ENCODE data around the gene NLGN1. TPM values are rescaled to one million over a fixed set of nuclear protein-coding genes. Genes with fewer than 3 reads are reported as not detected.

The NLGN1 gene
- total RNA-seq, 1 experiment from 2014 or later, result 5.2 TPM

GRCh38 chr3:174000675-174001074 is 603.1 kb downstream of the NLGN1 start:
- Mint-ChIP-seq H3K4me1 (0 out of 4 replicates have a peak, but pooled peaks cover 0 to 3% of the 10 kb centered on the region in 2 experiments), H3K27me3 (ENCODE audit: low read depth) (no peaks in the 10 kb centered on the region), H3K27ac (no peak overlapping the region), H3K9me3 (no peaks in the 10 kb centered on the region), H3K4me3 (no peak overlapping the region), H3K36me3 (ENCODE audit: insufficient read depth in 1 of 3, low read depth in 3 of 3) (no peaks in the 10 kb centered on the region; a peak in 1 of 7 replicates)
- no peaks in the 10 kb centered on the region for H3K79me1 ChIP-seq (ENCODE audit: insufficient read depth, low read depth, low read length, poor library complexity, severe bottlenecking)
- H2AFZ ChIP-seq (ENCODE audit: low read length), result no peak overlapping the region
- H2BK15ac ChIP-seq (ENCODE audit: low read depth, low read length), result no peak overlapping the region
- DNase-seq, result no peak
- H3K23me2 ChIP-seq (ENCODE audit: insufficient read length, low read depth, low read length, poor library complexity, severe bottlenecking), result no peaks in the 10 kb centered on the region
- H2BK12ac ChIP-seq (ENCODE audit: insufficient read length, low read depth, low read length), result no peak overlapping the region
- H3K9ac ChIP-seq (ENCODE audit: extremely low read depth, insufficient read length, low read length), result no peak overlapping the region
- H3K4me1 ChIP-seq (ENCODE audit: insufficient read depth, low read length), result no peaks in the 10 kb centered on the region
- no CpG with 5 or more reads among the region's 1 CpG for WGBS (ENCODE audit: extremely low coverage, insufficient read length, low lambda C conversion rate)
- no peak overlapping the region for H2BK20ac ChIP-seq (ENCODE audit: low read depth, low read length, poor library complexity, severe bottlenecking)
- H2BK5ac ChIP-seq (ENCODE audit: insufficient read length, low read length), result no peak overlapping the region
- no peaks in the 10 kb centered on the region for H3K79me2 ChIP-seq (ENCODE audit: insufficient read depth, low read length)
- H3K4ac ChIP-seq (ENCODE audit: low read depth, low read length), result no peak overlapping the region
- H3T11ph ChIP-seq (ENCODE audit: low read length), result no peak overlapping the region
- no peak overlapping the region for H3K56ac ChIP-seq (ENCODE audit: insufficient read length, low read depth, low read length)
- H3K4me2 ChIP-seq (ENCODE audit: insufficient read depth, insufficient read length, low read length), result no peak overlapping the region
- H3K14ac ChIP-seq (ENCODE audit: insufficient read depth, low read length), result no peak overlapping the region
- no peak overlapping the region for H4K91ac ChIP-seq (ENCODE audit: insufficient read length, low read depth, low read length)
- no peak overlapping the region for H2AK5ac ChIP-seq (ENCODE audit: insufficient read length, low read length)
- H3K27me3 ChIP-seq (ENCODE audit: insufficient read depth, low read length), result no peaks in the 10 kb centered on the region
- no peak overlapping the region for H3K18ac ChIP-seq (ENCODE audit: insufficient read length, low read depth, low read length)
- TF ChIP-seq CTCF (conservative IDR thresholded peaks at IDR 0.05), result no peak
- H3K23ac ChIP-seq (ENCODE audit: insufficient read length, low read depth, low read length), result no peak overlapping the region
- no peak overlapping the region for H2BK120ac ChIP-seq (ENCODE audit: low read depth, low read length, poor library complexity, severe bottlenecking)
- no peak overlapping the region for H4K8ac ChIP-seq (replicated peaks; ENCODE audit: insufficient read length, low read depth, low read length)
- H4K5ac ChIP-seq (ENCODE audit: insufficient read length, low read depth, low read length), result no peak overlapping the region
- H3K27ac ChIP-seq (ENCODE audit: insufficient read length, low read depth, low read length), result no peak overlapping the region
- no peaks in the 10 kb centered on the region for H4K20me1 ChIP-seq (ENCODE audit: control insufficient read depth, insufficient read depth, insufficient read length)
- H3K9me3 ChIP-seq (ENCODE audit: control insufficient read depth, low read depth, low read length), result no peaks in the 10 kb centered on the region

Measured in H9 (cell line).